Fibroblast of pulmonary artery (primary cell): ENCODE measurements around the gene KCP.

Source experiments
- DNase-seq: peaks from one replicate; pipeline ENCODE4 v3.0.0-alpha.2; 2010; ENCODE audit warnings: low read depth
- H3K4me3 ChIP-seq: replicated peaks from 2 replicates; pipeline ENCODE4 v1.5.1; 2011; ENCODE audit warnings: low read depth, mild to moderate bottlenecking, control low read depth, low read length, moderate library complexity
- CTCF ChIP-seq: IDR thresholded peaks from 2 replicates; pipeline ENCODE4 v1.5.1; 2011; ENCODE audit warnings: mild to moderate bottlenecking, control low read depth, low read length, inconsistent platforms; ENCODE audit errors: missing control alignments

KCP gene

DNA sequence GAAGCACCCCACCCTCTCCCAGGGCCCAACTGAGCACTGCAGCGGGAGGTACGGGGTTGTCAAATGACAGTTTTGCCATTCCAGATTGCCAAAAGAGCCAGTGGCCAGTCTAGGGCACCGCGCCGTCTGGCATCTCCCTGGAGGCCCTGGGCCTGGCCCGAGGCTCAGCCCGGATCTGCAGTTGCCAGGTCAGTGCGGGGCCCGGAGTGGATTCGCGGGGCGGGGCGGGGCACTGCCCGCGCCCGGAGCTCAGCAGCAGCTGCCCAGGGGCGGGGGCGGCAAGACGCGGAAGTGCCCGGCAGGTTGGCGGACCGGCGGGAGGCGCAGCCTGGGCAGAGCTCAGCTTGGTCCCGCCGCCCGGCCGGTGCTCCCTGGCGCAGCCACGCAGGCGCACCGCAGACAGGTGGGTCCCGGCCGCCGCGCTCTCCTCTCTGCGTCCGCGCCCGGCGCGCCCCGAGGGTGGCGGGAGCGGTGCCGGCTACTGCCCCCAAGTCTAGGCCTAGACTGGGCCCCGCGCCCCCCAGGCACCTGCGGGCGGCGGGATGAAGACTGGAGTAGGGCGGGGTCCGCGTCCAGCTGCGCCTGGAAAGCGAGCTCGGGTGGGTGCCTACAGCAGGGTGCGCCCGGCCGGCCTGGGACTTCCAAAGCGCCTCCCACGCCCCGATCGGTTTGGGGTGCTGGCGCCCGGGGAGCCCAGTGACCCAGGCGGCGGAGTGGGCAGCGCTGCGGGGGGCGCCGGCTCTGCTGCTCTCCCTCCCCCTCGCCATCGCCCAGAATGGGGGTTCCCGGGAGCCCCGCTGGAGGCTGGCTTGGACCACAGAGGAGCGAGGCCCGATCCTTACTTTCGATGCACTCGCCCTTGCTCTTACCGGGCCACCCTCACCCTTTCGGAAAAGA lies 27.4 kb upstream of the KCP start, which contains the start of gene IRF5:
TSS of gene IRF5 (plus strand) at position 281 of the 897 bp plus-strand sequence. CDS start 4,155 bp downstream, outside the sequence.
- H3K4me3 ChIP-seq = peak within 1 kb of the TSS; percentile 40
- no peak for DNase-seq
- no peak for TF ChIP-seq CTCF

GRCh38 chr7:128937271-128937646 lies 26.8 kb upstream of the KCP start:
- no peak for DNase-seq
- H3K4me3 ChIP-seq = no peak overlapping the region
- no peak for TF ChIP-seq CTCF

DNA sequence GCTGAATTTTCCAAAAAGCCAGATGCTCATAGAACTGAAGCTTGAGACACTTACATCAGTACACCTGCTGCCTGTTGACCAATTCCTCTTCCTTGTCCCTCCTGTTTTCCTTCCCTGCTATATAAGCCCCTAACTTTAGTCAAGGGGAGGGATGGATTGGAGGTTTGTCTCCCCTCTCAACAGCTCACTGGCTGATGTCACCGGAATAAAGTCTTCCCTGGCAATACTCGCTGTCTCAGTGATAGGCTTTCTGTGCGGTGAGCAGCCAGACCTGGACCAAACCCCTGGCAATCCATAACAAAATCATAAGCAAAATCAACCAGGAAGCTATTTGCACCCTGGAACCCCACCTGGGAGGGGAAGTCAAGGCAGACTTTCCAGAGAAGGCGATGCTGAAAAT lies 26.3 kb upstream of the KCP start:
- H3K4me3 ChIP-seq = no peak overlapping the region
- TF ChIP-seq CTCF = no peak
- no peak for DNase-seq

- TF ChIP-seq CTCF = no peak
- H3K4me3 ChIP-seq = no peak overlapping the region
- no peak for DNase-seq
Measured at GRCh38 chr7:128935342-128935730, 24.8 kb upstream of the KCP start.

DNA sequence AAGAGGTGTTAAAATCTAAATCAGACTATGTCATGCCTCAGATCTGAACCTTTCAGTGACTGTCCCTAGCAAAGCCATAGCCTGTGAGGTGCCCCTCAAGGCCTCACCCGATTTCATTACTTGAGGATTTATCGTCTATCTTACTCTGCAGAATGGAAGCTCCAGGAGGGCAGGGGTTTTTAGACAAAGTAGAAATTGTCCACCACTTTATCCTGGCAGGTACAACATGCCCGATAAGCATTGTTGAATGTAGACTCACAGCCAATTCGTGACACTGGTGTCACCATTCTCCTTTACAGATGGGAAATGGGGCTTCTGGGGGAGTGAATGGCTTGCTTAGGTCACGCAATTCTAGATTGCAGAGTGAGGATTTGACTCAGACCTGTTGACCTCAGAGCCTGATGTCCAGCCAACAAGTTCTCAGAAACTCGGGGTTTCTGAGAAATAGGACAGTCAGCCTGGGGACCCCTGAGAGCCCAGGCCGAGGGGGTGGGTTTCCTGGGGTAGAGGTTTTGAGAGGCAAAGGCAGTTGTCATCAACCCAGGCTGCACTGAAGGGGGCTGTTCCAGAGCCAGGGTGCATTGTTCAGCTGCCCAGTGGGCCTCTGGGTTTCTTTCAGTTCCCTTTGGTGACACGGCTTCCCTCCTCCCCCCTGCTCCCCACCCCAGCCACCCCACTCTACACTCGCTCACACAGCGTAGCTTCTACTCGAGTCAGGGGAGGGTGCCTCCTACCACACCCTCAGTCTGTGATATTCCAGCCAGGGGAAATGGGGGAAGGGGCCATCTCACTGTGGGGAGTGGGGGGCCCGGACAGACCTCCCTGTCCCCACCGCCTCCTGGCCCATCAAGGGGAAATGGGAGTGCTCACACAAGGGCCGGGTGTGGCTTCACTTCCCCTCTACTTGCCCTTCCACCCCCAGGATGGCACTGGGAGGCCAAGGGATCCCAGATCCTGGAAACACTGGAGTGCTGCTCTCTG lies 24.1 kb upstream of the KCP start:
- no peak overlapping the region for H3K4me3 ChIP-seq
- no peak for TF ChIP-seq CTCF
- DNase-seq = no peak

GRCh38 chr7:128933180-128933891 lies 22.8 kb upstream of the KCP start:
- no peak overlapping the region for H3K4me3 ChIP-seq
- no peak for TF ChIP-seq CTCF
- DNase-seq = no peak
